H1 (cell line): Measurements from ENCODE around the gene TMEM176B. TPM values are rescaled to one million over a fixed set of nuclear protein-coding genes. Genes with fewer than 3 reads are reported as not detected.

Source experiments
- CTCF ChIA-PET: fragments of 300-600 bp; sonication (Branson Sonifier 250); formaldehyde crosslinking; loops from one replicate; lab custom pipeline; 2021; ENCODE audit not compliant: partially characterized antibody; lab: Charles Lee
- POLR2A ChIA-PET: fragments of 300-600 bp; sonication (Branson Sonifier 250); formaldehyde crosslinking; loops from one replicate; lab custom pipeline; 2021; ENCODE audit warnings: inconsistent platforms; ENCODE audit not compliant: partially characterized antibody; lab: Charles Lee
- DNase-seq, 2 experiments: peaks; one replicate each; pipeline versions ENCODE4 v3.0.0 to v3.0.0-alpha.2; 2010 to 2022; ENCODE audit warnings: low spot score in 2 of 2, low read depth in 1 of 2, mixed read lengths in 1 of 2
- FAIRE-seq: peaks from 2 replicates; lab custom pipeline; 2011; peaks lifted over from hg19 to GRCh38; lab: Jason Lieb, UNC
- H2AFZ ChIP-seq: 2 replicates; pipeline ENCODE4 v1.8.1; 2012; ENCODE audit warnings: low read length, inconsistent platforms
- H2AK5ac ChIP-seq: 2 replicates; pipeline ENCODE4 v1.6.1; 2013; ENCODE audit warnings: low read depth, low read length
- H2BK120ac ChIP-seq: replicated peaks from 2 replicates; pipeline ENCODE3; 2013; ENCODE audit warnings: low read depth, low read length, inconsistent platforms
- H2BK12ac ChIP-seq: 2 replicates; pipeline ENCODE4 v1.6.1; 2013; ENCODE audit warnings: low read depth, low read length
- H2BK15ac ChIP-seq: 2 replicates; pipeline ENCODE4 v1.6.1; 2013; ENCODE audit warnings: low read length
- H2BK20ac ChIP-seq: 2 replicates; pipeline ENCODE4 v1.6.1; 2013; ENCODE audit warnings: low read length
- H2BK5ac ChIP-seq: 2 replicates; pipeline ENCODE4 v1.6.1; 2013; ENCODE audit warnings: low read depth, low read length
- H3K14ac ChIP-seq: 2 replicates; pipeline ENCODE4 v1.6.1; 2013; ENCODE audit warnings: inconsistent platforms; ENCODE audit not compliant: insufficient read length
- H3K18ac ChIP-seq: 2 replicates; pipeline ENCODE4 v1.6.1; 2013; ENCODE audit warnings: low read length; ENCODE audit errors: extremely low read depth
- H3K23ac ChIP-seq: 2 replicates; pipeline ENCODE4 v1.6.1; 2013; ENCODE audit warnings: inconsistent platforms; ENCODE audit not compliant: insufficient read length
- H3K23me2 ChIP-seq: 2 replicates; pipeline ENCODE4 v1.6.1; 2013; ENCODE audit warnings: low read depth, low read length
- H3K27ac ChIP-seq: 2 replicates; pipeline ENCODE4 v1.6.1; 2011; ENCODE audit warnings: low read depth, low read length, inconsistent platforms
- H3K27me3 ChIP-seq, 4 experiments: replicated peaks in 1 of 4; 1 replicate in 1 of 4; 2 replicates in 3 of 4; pipeline versions ENCODE4 v1.6.1 to v1.8.1; 2011 to 2013; ENCODE audit warnings: low read length in 3 of 4, mild to moderate bottlenecking in 3 of 4, inconsistent platforms in 2 of 4, mixed read lengths in 2 of 4, moderate library complexity in 1 of 4; ENCODE audit not compliant: control insufficient read depth in 3 of 4, insufficient read depth in 3 of 4; ENCODE audit errors: extremely low read depth in 1 of 4
- H3K36me3 ChIP-seq, 4 experiments: 2 replicates each; pipeline versions ENCODE4 v1.6.1 to v1.8.1; 2011 to 2013; ENCODE audit warnings: mild to moderate bottlenecking in 4 of 4, low read length in 3 of 4, moderate library complexity in 2 of 4, control low read depth in 1 of 4, inconsistent platforms in 1 of 4; ENCODE audit not compliant: insufficient read depth in 4 of 4, control insufficient read depth in 2 of 4
- H3K4ac ChIP-seq: replicated peaks from 2 replicates; pipeline ENCODE3; 2013; ENCODE audit warnings: low read length, low read depth, mixed read lengths, inconsistent platforms; ENCODE audit not compliant: insufficient read length
- H3K4me1 ChIP-seq, 4 experiments: replicated peaks in 1 of 4; 1 replicate in 1 of 4; 2 replicates in 3 of 4; pipeline versions ENCODE4 v1.6.1 to v1.8.1; 2011 to 2013; ENCODE audit warnings: low read length in 3 of 4, inconsistent platforms in 2 of 4, mixed read lengths in 1 of 4; ENCODE audit not compliant: insufficient read depth in 4 of 4, control insufficient read depth in 3 of 4
- H3K4me2 ChIP-seq, 2 experiments: 2 replicates each; pipeline versions ENCODE4 v1.6.1 to v1.8.1; 2011 to 2013; ENCODE audit warnings: low read depth in 2 of 2, low read length in 2 of 2, control low read depth in 1 of 2, inconsistent platforms in 1 of 2, mild to moderate bottlenecking in 1 of 2; ENCODE audit not compliant: insufficient read depth in 1 of 2
- H3K4me3 ChIP-seq, 4 experiments: fragments of 200-600, 300-600 bp in 1 of 4; sonication (generic), shearing (Covaris generic), sonication (Bioruptor Twin) in 1 of 4; 2 replicates each; pipeline versions ENCODE4 v1.5.1 to v1.8.1; 2011 to 2016; ENCODE audit warnings: low read length in 4 of 4, low read depth in 3 of 4, control low read depth in 2 of 4, inconsistent platforms in 2 of 4, mild to moderate bottlenecking in 2 of 4, mixed read lengths in 1 of 4, moderate library complexity in 1 of 4; ENCODE audit not compliant: insufficient read depth in 2 of 4; ENCODE audit errors: extremely low read depth in 1 of 4
- H3K56ac ChIP-seq: replicated peaks from 2 replicates; pipeline ENCODE3; 2013; ENCODE audit warnings: low read depth, mild to moderate bottlenecking, mixed read lengths, low read length, inconsistent platforms; ENCODE audit not compliant: insufficient read length
- H3K79me1 ChIP-seq: 2 replicates; pipeline ENCODE4 v1.6.1; 2013; ENCODE audit warnings: low read depth, low read length, control low read depth
- H3K79me2 ChIP-seq, 2 experiments: 2 replicates each; pipeline versions ENCODE4 v1.6.1 to v1.8.1; 2012 to 2013; ENCODE audit warnings: low read length in 2 of 2, mild to moderate bottlenecking in 2 of 2, inconsistent platforms in 1 of 2; ENCODE audit not compliant: insufficient read depth in 2 of 2, control insufficient read depth in 1 of 2
- H3K9ac ChIP-seq, 4 experiments: replicated peaks in 1 of 4; 1 replicate in 1 of 4; 2 replicates in 3 of 4; pipeline versions ENCODE4 v1.6.1 to v1.8.1; 2011 to 2013; ENCODE audit warnings: low read depth in 3 of 4, low read length in 3 of 4, control low read depth in 2 of 4, mild to moderate bottlenecking in 2 of 4, moderate library complexity in 2 of 4, inconsistent platforms in 1 of 4; ENCODE audit errors: extremely low read depth in 1 of 4
- H3K9me3 ChIP-seq, 2 experiments: 2 replicates each; pipeline versions ENCODE4 v1.6.1 to v1.8.1; 2012 to 2013; ENCODE audit warnings: mild to moderate bottlenecking in 2 of 2, moderate library complexity in 2 of 2, control low read depth in 1 of 2, inconsistent platforms in 1 of 2, low read depth in 1 of 2, low read length in 1 of 2, mixed read lengths in 1 of 2; ENCODE audit not compliant: insufficient read depth in 2 of 2
- H4K20me1 ChIP-seq, 2 experiments: replicated peaks in 1 of 2; 2 replicates each; pipeline versions ENCODE3 to v1.8.1; 2011 to 2013; ENCODE audit warnings: inconsistent platforms in 2 of 2, low read length in 2 of 2, mild to moderate bottlenecking in 1 of 2; ENCODE audit not compliant: insufficient read depth in 2 of 2, control insufficient read depth in 1 of 2
- H4K5ac ChIP-seq: 2 replicates; pipeline ENCODE4 v1.6.1; 2013; ENCODE audit warnings: low read length, low read depth, mixed read lengths, inconsistent platforms; ENCODE audit not compliant: insufficient read length
- H4K8ac ChIP-seq: 2 replicates; pipeline ENCODE4 v1.8.0; 2013; ENCODE audit warnings: mild to moderate bottlenecking, moderate library complexity, low read length, inconsistent platforms; ENCODE audit not compliant: insufficient read depth; ENCODE audit errors: extremely low read depth
- H4K91ac ChIP-seq: replicated peaks from 2 replicates; pipeline ENCODE3; 2013; ENCODE audit warnings: low read length, mixed read lengths, inconsistent platforms; ENCODE audit not compliant: insufficient read length
- CHD2 ChIP-seq: IDR thresholded peaks from 2 replicates; pipeline ENCODE4 v1.6.1; 2012; ENCODE audit warnings: low read length, improper control_type of control experiment
- RXRA ChIP-seq: IDR thresholded peaks from 2 replicates; pipeline ENCODE4 v1.6.1; 2011; ENCODE audit warnings: low read depth, mild to moderate bottlenecking, low read length, moderate library complexity; ENCODE audit not compliant: insufficient read depth
- SIN3A ChIP-seq, 2 experiments: IDR thresholded peaks in 1 of 2; conservative IDR thresholded peaks in 1 of 2; 2 replicates each; pipeline ENCODE4 v1.6.1; 2011 to 2012; ENCODE audit warnings: low read length in 2 of 2, improper control_type of control experiment in 1 of 2, low read depth in 1 of 2, mild to moderate bottlenecking in 1 of 2
- TAF1 ChIP-seq: IDR thresholded peaks from 2 replicates; pipeline ENCODE4 v1.6.1; 2011; ENCODE audit warnings: mild to moderate bottlenecking, low read depth, low read length
- TAF7 ChIP-seq: optimal IDR thresholded peaks from 2 replicates; pipeline ENCODE3; 2011; ENCODE audit warnings: low read depth, mild to moderate bottlenecking, inconsistent platforms, low read length, moderate library complexity, borderline replicate concordance
- TCF12 ChIP-seq: IDR thresholded peaks from 2 replicates; pipeline ENCODE4 v1.6.1; 2011; ENCODE audit warnings: low read depth, mild to moderate bottlenecking, low read length
- TEAD4 ChIP-seq: IDR thresholded peaks from 2 replicates; pipeline ENCODE4 v1.6.1; 2012; ENCODE audit warnings: low read depth, low read length, inconsistent platforms, mixed read lengths
- WGBS, 2 experiments: shearing (Covaris generic) in 1 of 2; methylation state at CpG; one replicate each; pipeline versions ENCODE4 v1.1.6 to v1.1.7; 2013 to 2015; ENCODE audit warnings: low lambda C conversion rate in 2 of 2, mixed read lengths in 2 of 2, inconsistent platforms in 1 of 2, low coverage in 1 of 2, missing lambda C conversion rate in 1 of 2; ENCODE audit not compliant: insufficient replicate concordance in 2 of 2, insufficient coverage in 1 of 2, insufficient read length in 1 of 2; ENCODE audit errors: extremely low coverage in 1 of 2, missing lambda C conversion rate in 1 of 2; 5-methylcytosine and 5-hydroxymethylcytosine counted together
- polyA plus RNA-seq, 7 experiments: library from polyadenylated mRNA; depleted of rRNA in 3 of 7; stranded (reverse) in 5 of 7; unstranded in 2 of 7; fragments of >200 nt in 5 of 7; fragments of 200-250 nt in 2 of 7; gene quantifications; 1 replicate in 5 of 7; 2 replicates in 1 of 7; 4 replicates in 1 of 7; pipeline versions ENCODE4 v1.2.1 to v1.2.3, GENCODE V29; 2011 to 2013; ENCODE audit warnings: missing spikeins in 2 of 7, mixed read lengths in 2 of 7
- total RNA-seq: library from RNA; stranded (reverse); fragmentation: NEBNext Ultra II Directional; extraction: Animal tissue kit (Norgen Biotek cat#: 25700); gene quantifications from 2 replicates; pipeline ENCODE4 v1.2.1, GENCODE V29; 2021
- TF ChIP-seq, protein P1 (sequence below), 3 experiments: IDR thresholded peaks; 1 replicate in 2 of 3; 2 replicates in 1 of 3; pipeline versions ENCODE4 v1.5.1 to v1.6.1; 2011; ENCODE audit warnings: low read length in 3 of 3, mild to moderate bottlenecking in 3 of 3, inconsistent platforms in 2 of 3, low read depth in 1 of 3, moderate library complexity in 1 of 3; ENCODE audit not compliant: insufficient read depth in 1 of 3; ENCODE audit errors: control extremely low read depth in 1 of 3
- TF ChIP-seq, protein P2 (sequence below): IDR thresholded peaks from 2 replicates; pipeline ENCODE4 v1.6.1; 2011; ENCODE audit warnings: low read length, improper control_type of control experiment

The TMEM176B gene
- total and polyA plus RNA-seq, 2 of the 8 experiments (the other 6 are each of a cell fraction or from before 2014, with no cell fraction given): 1.2 to 2.1 TPM

DNA sequence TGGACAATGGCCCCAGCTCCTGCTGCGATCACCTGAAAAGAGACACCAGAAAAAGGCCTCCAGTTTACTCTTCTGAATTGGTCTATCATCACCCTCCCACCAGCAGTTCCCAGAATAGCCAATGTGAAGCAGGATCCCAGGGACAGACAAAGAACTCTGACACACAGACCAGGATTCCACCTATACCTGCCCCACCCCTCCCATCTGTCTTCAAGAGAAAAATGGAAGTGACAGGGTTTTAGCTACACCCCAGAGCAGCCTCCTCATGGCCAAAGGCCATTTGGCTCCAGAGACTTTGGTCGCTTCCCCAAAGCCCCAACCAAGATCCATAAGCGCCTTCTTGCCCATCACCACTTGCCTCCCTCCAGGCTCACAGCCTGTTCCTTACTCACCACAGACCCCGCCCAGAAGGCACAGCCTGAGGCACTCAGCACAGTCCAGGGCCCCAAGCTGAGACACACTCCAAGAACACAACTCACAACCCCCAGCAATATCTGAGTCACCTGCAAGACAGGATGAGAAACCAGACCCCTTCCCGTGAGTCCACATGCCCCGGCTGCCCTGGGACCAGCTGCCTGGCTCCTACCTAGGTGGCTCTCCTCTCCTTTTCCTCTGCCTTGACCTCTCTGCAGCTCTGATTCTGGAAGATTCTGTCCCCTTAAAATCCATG is 6.5 kb downstream of the TMEM176B start:
- Histone ChIP-seq H3K23ac (no peak overlapping the region), H2BK20ac (no peak overlapping the region), H4K91ac (no peak overlapping the region), H4K20me1 (no peaks in the 10 kb centered on the region), H3K79me2 (no peaks in the 10 kb centered on the region), H3K4me2 (no peak overlapping the region), H2BK15ac (no peak overlapping the region), H2AFZ (no peak overlapping the region), H3K9me3 (no peaks in the 10 kb centered on the region; a peak in 1 of 4 replicates), H4K5ac (no peak overlapping the region), H3K4me3 (no peak overlapping the region), H3K4me1 (no peaks in the 10 kb centered on the region; a peak in 1 of 7 replicates), H2BK5ac (no peak overlapping the region), H3K27ac (no peak overlapping the region), H2AK5ac (no peak overlapping the region), H3K18ac (no peak overlapping the region), H3K9ac (no peak overlapping the region), H3K79me1 (no peaks in the 10 kb centered on the region), H3K27me3 (peaks cover 0 to 6% (median 3%) of the 10 kb centered on the region in 4 experiments; a peak in 6 of 7 replicates), H3K56ac (no peak overlapping the region), H3K4ac (no peak overlapping the region), H3K14ac (no peak overlapping the region), H4K8ac (no peak overlapping the region; the same call in 1 of the 2 replicates), H2BK12ac (no peak overlapping the region), H3K36me3 (no peaks in the 10 kb centered on the region), H2BK120ac (no peak overlapping the region), H3K23me2 (no peaks in the 10 kb centered on the region; the same call in 1 of the 2 replicates)
- ChIA-PET POLR2A (no interaction called here), CTCF (interaction anchor here (0.7 to 3.9 kb wide), 7 partner anchors 9 to 84 kb away, joined by 3 to 18 read pairs (median 3); no protein-coding TSS in a partner anchor)
- WGBS, 2 experiments: 93% methylated on average over 6 of the region's 6 CpGs; no CpG with 5 or more reads in 1 of the 2 experiments
- DNase-seq (no peak), FAIRE-seq (no peak)
- TF ChIP-seq TAF1 (no peak), TAF7 (no peak), SIN3A (conservative IDR thresholded peaks at IDR 0.05 in 1 of 2, IDR thresholded peaks at IDR 0.05 in 1 of 2; ENCODE audit: low read depth in 1 of 2, low read length in 2 of 2) (no peak), RXRA (no peak), TCF12 (no peak), TEAD4 (no peak), CHD2 (no peak)
- TF ChIP-seq, protein P1, sequence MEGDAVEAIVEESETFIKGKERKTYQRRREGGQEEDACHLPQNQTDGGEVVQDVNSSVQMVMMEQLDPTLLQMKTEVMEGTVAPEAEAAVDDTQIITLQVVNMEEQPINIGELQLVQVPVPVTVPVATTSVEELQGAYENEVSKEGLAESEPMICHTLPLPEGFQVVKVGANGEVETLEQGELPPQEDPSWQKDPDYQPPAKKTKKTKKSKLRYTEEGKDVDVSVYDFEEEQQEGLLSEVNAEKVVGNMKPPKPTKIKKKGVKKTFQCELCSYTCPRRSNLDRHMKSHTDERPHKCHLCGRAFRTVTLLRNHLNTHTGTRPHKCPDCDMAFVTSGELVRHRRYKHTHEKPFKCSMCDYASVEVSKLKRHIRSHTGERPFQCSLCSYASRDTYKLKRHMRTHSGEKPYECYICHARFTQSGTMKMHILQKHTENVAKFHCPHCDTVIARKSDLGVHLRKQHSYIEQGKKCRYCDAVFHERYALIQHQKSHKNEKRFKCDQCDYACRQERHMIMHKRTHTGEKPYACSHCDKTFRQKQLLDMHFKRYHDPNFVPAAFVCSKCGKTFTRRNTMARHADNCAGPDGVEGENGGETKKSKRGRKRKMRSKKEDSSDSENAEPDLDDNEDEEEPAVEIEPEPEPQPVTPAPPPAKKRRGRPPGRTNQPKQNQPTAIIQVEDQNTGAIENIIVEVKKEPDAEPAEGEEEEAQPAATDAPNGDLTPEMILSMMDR (IDR thresholded peaks at IDR 0.05; ENCODE audit: control extremely low read depth in 1 of 3, insufficient read depth in 1 of 3, low read depth in 1 of 3, low read length in 3 of 3): no peak
- TF ChIP-seq, protein P2, sequence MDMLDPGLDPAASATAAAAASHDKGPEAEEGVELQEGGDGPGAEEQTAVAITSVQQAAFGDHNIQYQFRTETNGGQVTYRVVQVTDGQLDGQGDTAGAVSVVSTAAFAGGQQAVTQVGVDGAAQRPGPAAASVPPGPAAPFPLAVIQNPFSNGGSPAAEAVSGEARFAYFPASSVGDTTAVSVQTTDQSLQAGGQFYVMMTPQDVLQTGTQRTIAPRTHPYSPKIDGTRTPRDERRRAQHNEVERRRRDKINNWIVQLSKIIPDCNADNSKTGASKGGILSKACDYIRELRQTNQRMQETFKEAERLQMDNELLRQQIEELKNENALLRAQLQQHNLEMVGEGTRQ: no peak
